ENCODE measurements around the gene NPSR1.

The NPSR1 gene

GRCh38 chr7:34723338-34723737 lies 65.3 kb downstream of the NPSR1 start:
- no peak for DNase-seq (ENCODE audit: low read depth)

- DNase-seq (ENCODE audit: low read depth): no peak
Measured at GRCh38 chr7:34723866-34724490, 66.0 kb downstream of the NPSR1 start.

- DNase-seq (ENCODE audit: low read depth): no peak
Measured at GRCh38 chr7:34726221-34726620, 68.2 kb downstream of the NPSR1 start.

- DNase-seq (ENCODE audit: low read depth): no peak
Measured at GRCh38 chr7:34727464-34727995, 69.5 kb downstream of the NPSR1 start.

- DNase-seq (ENCODE audit: low read depth): no peak
Measured at GRCh38 chr7:34728156-34728555, 70.1 kb downstream of the NPSR1 start.

GRCh38 chr7:34734771-34735170 lies 76.8 kb downstream of the NPSR1 start:
- no peak for DNase-seq (ENCODE audit: low read depth)

- DNase-seq (ENCODE audit: low read depth): no peak
Measured at GRCh38 chr7:34735526-34735925, 77.5 kb downstream of the NPSR1 start.

GRCh38 chr7:34739651-34740300 lies 81.8 kb downstream of the NPSR1 start:
- no peak for DNase-seq (ENCODE audit: low read depth)

GRCh38 chr7:34740840-34741239 lies 82.8 kb downstream of the NPSR1 start:
- no peak for DNase-seq (ENCODE audit: low read depth)

- no peak for DNase-seq (ENCODE audit: low read depth)
Measured at GRCh38 chr7:34747176-34747781, 89.3 kb downstream of the NPSR1 start.

- no peak for DNase-seq (ENCODE audit: low read depth)
Measured at GRCh38 chr7:34747867-34748727, 90.1 kb downstream of the NPSR1 start.

GRCh38 chr7:34748728-34749089 lies 90.7 kb downstream of the NPSR1 start:
- DNase-seq (ENCODE audit: low read depth): no peak

GRCh38 chr7:34749446-34749845 lies 91.4 kb downstream of the NPSR1 start:
- DNase-seq (ENCODE audit: low read depth): no peak

- DNase-seq (ENCODE audit: low read depth): no peak
Measured at GRCh38 chr7:34750209-34750608, 92.2 kb downstream of the NPSR1 start.

GRCh38 chr7:34750636-34751035 lies 92.6 kb downstream of the NPSR1 start:
- no peak for DNase-seq (ENCODE audit: low read depth)

GRCh38 chr7:34751725-34752643 lies 94.0 kb downstream of the NPSR1 start:
- no peak for DNase-seq (ENCODE audit: low read depth)

GRCh38 chr7:34752929-34753328 lies 94.9 kb downstream of the NPSR1 start:
- no peak for DNase-seq (ENCODE audit: low read depth)

GRCh38 chr7:34755008-34755407 lies 97.0 kb downstream of the NPSR1 start:
- no peak for DNase-seq (ENCODE audit: low read depth)

- no peak for DNase-seq (ENCODE audit: low read depth)
Measured at GRCh38 chr7:34756025-34756437, 98.0 kb downstream of the NPSR1 start.

- DNase-seq (ENCODE audit: low read depth): no peak
Measured at GRCh38 chr7:34756691-34757090, 98.7 kb downstream of the NPSR1 start.

GRCh38 chr7:34757570-34758110 lies 99.6 kb downstream of the NPSR1 start:
- no peak for DNase-seq (ENCODE audit: low read depth)

Data from CMK (cell line).